ENCODE data around the gene NDUFS3.
A peak's percentile ranks its signal among the peaks of the same experiment; 100 is the strongest.

The NDUFS3 gene

DNA sequence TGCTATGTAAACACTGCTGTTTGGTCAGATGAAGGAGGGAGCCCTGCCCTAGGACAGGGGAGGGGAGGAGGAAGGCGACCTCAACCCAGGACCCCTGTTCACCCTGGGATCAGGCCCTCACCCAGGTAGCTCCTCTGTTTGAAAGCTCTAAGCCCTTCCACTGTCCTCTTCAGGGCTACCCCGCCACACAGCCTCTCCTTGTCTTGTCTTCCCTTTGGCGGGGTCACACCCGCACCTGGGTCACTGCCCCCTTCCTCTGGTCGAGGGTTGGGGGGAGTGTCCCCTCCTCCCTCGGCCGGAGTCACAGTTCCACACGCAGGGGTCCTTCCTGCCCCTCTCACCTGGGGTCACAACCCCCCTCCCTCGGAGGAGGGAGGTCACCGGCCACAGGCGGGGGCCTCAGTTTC is 13.9 kb upstream of the NDUFS3 start:
- TF ChIP-seq, protein P1, sequence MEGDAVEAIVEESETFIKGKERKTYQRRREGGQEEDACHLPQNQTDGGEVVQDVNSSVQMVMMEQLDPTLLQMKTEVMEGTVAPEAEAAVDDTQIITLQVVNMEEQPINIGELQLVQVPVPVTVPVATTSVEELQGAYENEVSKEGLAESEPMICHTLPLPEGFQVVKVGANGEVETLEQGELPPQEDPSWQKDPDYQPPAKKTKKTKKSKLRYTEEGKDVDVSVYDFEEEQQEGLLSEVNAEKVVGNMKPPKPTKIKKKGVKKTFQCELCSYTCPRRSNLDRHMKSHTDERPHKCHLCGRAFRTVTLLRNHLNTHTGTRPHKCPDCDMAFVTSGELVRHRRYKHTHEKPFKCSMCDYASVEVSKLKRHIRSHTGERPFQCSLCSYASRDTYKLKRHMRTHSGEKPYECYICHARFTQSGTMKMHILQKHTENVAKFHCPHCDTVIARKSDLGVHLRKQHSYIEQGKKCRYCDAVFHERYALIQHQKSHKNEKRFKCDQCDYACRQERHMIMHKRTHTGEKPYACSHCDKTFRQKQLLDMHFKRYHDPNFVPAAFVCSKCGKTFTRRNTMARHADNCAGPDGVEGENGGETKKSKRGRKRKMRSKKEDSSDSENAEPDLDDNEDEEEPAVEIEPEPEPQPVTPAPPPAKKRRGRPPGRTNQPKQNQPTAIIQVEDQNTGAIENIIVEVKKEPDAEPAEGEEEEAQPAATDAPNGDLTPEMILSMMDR (IDR thresholded peaks at IDR 0.05; ENCODE audit: extremely low read depth, missing control alignments): no peak
- DNase-seq (ENCODE audit: low spot score): no peak

DNA sequence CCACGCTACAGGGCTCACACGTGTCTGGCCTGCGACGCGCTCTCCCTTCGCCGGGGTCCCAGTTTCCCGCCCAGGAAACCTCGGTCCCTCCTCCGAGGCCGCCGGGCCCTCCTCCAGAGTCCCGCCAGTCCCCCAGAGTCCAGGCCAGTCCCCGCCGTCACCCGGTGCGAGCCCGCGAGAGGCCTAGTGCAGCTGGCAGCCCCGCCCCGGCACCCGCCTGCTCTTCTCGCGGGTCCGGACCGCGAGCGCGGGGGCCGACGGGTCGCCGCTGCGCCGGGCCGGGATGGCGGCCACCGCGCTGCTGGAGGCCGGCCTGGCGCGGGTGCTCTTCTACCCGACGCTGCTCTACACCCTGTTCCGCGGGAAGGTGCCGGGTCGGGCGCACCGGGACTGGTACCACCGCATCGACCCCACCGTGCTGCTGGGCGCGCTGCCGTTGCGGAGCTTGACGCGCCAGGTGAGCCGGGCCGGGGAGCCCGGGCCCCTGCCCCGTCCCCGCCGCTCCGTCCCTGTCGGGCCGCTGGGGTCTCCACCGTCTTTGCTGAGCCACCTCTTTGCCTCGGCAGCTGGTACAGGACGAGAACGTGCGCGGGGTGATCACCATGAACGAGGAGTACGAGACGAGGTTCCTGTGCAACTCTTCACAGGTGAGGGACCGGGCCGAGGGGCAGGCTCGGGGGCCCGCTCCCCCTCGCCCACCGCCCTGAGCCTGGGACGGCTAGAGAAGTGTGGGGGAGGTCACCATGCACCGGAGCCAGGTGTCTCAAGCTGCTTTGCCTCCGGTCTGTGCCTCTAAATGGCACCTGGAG is 13.3 kb upstream of the NDUFS3 start, which contains the start of gene PTPMT1:
TSS of gene PTPMT1 (plus strand) at position 260 of the 809 bp plus-strand sequence. CDS start at position 284, 24 bp downstream.
- TF ChIP-seq, protein P1 (IDR thresholded peaks at IDR 0.05; ENCODE audit: extremely low read depth, missing control alignments): no peak

DNA sequence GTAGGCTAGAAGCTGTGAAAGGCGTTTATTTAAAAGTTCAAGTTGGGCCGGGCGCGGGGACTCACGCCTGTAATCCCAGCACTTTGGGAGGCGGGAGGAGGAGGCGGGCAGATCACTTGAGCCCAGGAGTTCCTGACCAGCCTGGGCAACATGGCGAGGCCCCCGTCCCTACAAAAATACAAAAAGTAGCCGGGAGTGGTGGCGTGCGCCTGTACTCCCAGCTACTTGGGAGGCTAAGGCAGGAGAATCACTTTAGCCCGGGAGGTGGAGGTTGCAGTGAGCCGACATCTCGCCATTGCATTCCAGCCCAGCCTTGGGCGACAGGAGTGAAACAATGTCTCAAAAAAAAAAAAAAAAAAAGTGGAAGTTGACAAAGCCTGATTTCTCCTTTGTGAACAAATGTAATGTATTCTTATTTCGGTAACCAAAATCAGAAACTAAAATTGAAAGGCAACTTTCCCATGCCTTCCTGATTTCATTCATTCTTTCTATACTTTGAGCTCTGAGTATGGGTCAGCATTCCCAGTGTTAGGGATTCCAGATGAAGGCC is 12.7 kb upstream of the NDUFS3 start:
- TF ChIP-seq, protein P1 (IDR thresholded peaks at IDR 0.05; ENCODE audit: extremely low read depth, missing control alignments): no peak
- no peak for DNase-seq (ENCODE audit: low spot score)

More for the DNA sequence above, 13.3 kb upstream of the NDUFS3 start, which contains the start of gene PTPMT1:
- peak; percentile 90 for DNase-seq (ENCODE audit: low spot score)

DNA sequence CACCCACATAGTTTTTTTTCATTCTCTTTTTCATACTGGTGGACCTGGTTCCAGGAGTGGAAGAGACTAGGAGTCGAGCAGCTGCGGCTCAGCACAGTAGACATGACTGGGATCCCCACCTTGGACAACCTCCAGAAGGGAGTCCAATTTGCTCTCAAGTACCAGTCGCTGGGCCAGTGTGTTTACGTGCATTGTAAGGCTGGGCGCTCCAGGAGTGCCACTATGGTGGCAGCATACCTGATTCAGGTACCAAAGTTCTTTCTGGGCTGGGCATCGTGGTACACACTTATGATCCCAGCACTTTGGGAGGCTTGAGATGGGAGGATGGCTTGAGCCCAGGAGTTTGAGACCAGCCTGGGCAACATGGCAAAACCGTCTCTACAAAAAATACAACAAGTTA is 9.2 kb upstream of the NDUFS3 start:
- TF ChIP-seq, protein P1 (IDR thresholded peaks at IDR 0.05; ENCODE audit: extremely low read depth, missing control alignments): no peak
- DNase-seq (ENCODE audit: low spot score): no peak

DNA sequence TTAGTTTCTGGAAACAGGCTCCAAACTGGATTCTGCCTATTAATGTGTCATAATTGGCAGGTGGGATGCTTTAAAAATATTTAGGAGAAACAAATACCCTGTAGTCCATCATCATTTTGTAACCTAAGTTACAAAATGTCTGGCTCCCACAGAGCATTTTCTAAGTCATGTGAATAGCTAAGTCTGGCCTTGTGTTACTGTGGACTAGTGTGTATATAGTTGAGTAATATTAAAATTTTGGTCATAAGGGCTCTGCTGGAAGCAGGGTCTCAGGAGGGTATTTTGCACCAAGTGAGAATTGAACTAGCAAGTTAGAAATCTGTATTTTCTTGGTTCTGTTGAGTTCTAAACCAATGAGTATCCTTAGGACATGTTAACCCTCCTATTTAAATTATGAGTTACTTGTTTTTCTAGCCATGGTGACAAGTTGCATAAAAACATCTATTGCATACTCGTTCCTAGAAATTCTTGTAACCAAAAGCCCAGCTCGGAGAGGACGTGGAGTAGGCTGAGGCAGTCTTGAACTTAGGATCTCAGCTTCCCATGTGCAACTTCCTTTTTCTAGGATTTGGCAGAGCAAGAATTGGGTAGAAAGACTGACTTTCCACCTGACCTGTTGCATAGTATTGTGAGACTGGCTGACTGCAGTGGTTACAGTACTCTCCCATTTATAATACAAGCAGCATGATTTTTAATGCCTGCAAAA is 8.1 kb upstream of the NDUFS3 start:
- TF ChIP-seq, protein P1 (IDR thresholded peaks at IDR 0.05; ENCODE audit: extremely low read depth, missing control alignments): no peak

DNA sequence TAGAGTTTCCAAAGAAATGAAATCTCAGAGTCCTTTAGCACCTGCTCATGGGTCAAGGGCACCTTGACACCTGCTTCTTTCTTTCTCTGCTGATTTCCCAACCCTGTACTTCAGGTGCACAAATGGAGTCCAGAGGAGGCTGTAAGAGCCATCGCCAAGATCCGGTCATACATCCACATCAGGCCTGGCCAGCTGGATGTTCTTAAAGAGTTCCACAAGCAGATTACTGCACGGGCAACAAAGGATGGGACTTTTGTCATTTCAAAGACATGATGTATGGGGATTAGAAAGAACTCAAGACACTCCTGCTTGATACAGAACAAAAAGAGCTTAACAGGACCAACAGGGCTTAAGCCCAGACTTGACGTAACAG is 7.5 kb upstream of the NDUFS3 start:
- TF ChIP-seq, protein P1 (IDR thresholded peaks at IDR 0.05; ENCODE audit: extremely low read depth, missing control alignments): no peak
- no peak for DNase-seq (ENCODE audit: low spot score)

More for the DNA sequence above, 8.1 kb upstream of the NDUFS3 start:
- DNase-seq (ENCODE audit: low spot score): no peak

DNA sequence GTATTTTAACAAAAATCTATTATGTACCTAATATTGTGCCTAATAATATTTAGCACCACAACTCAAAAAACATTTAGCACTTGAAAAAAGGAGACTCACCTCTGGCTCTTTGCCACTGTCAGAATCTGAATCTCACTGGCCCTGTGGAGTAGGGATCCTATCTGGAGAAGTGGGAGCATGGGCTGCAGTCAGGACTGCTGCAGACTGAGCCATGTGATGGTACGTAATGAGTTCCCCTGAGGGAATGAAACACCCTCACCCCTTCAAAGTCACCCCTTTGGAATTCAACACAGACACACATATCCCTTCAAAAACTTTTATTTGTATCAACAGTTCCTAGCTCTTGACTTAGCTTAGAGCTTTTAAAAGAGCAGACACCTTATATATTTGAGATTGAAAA is 7.0 kb upstream of the NDUFS3 start:
- TF ChIP-seq, protein P1 (IDR thresholded peaks at IDR 0.05; ENCODE audit: extremely low read depth, missing control alignments): no peak

More for the DNA sequence above, 7.0 kb upstream of the NDUFS3 start:
- DNase-seq (ENCODE audit: low spot score): no peak
